Testis (tissue), 2 donors: ENCODE data around the gene GORASP1.

Experiments used
- POLR2A ChIP-seq: fragments of 450-650 bp; IDR thresholded peaks from one replicate; pipeline ENCODE4 v1.6.1; 2017; ENCODE audit warnings: antibody characterized with exemption, mild to moderate bottlenecking, moderate library complexity
- TF ChIP-seq, protein P1 (sequence below), 3 experiments: fragments of 450-650 bp in 2 of 3; fragments of 200-600 bp in 1 of 3; sonication (generic) in 1 of 3; IDR thresholded peaks; one replicate each; pipeline ENCODE4 v1.5.1; 2016 to 2019; ENCODE audit warnings: antibody characterized with exemption in 3 of 3, mild to moderate bottlenecking in 2 of 3, moderate library complexity in 1 of 3

DNA sequence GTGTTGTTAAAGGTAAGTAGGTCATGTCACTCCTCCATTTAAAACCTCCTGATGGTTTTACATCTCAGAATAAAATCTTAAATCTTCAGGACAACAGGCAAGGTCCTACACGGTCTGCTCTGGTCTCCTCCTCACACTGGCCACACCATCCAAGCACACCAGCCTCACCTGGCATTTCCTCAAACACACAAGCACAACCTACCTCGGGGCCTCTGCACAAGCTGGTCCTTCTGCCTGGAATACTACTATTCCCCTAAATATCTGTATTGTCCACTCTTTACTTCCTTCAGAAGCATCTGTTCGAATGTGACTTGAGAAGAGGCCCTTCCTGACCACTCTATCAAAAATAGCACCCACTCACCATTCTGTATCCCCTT, 1.8 kb downstream of the GORASP1 start:
- TF ChIP-seq, protein P1, sequence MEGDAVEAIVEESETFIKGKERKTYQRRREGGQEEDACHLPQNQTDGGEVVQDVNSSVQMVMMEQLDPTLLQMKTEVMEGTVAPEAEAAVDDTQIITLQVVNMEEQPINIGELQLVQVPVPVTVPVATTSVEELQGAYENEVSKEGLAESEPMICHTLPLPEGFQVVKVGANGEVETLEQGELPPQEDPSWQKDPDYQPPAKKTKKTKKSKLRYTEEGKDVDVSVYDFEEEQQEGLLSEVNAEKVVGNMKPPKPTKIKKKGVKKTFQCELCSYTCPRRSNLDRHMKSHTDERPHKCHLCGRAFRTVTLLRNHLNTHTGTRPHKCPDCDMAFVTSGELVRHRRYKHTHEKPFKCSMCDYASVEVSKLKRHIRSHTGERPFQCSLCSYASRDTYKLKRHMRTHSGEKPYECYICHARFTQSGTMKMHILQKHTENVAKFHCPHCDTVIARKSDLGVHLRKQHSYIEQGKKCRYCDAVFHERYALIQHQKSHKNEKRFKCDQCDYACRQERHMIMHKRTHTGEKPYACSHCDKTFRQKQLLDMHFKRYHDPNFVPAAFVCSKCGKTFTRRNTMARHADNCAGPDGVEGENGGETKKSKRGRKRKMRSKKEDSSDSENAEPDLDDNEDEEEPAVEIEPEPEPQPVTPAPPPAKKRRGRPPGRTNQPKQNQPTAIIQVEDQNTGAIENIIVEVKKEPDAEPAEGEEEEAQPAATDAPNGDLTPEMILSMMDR (IDR thresholded peaks at IDR 0.05): no peak
- no peak for TF ChIP-seq POLR2A
